Osteoblast (primary cell): ENCODE results near the gene CDH15. TPM values are rescaled to one million over a fixed set of nuclear protein-coding genes. Genes with fewer than 3 reads are reported as not detected.

Source experiments
- DNase-seq: peaks from one replicate; pipeline ENCODE4 v3.0.0; 2011; ENCODE audit warnings: low spot score, mixed read lengths; ENCODE audit not compliant: insufficient read length; ENCODE audit errors: missing footprints
- H2AFZ ChIP-seq: 2 replicates; pipeline ENCODE4 v1.6.0; 2011; ENCODE audit warnings: mild to moderate bottlenecking, low read length
- H3K27ac ChIP-seq: 2 replicates; pipeline ENCODE4 v1.5.1; 2011; ENCODE audit warnings: mild to moderate bottlenecking, low read depth, low read length, moderate library complexity
- H3K27me3 ChIP-seq: 2 replicates; pipeline ENCODE4 v1.6.0; 2012; ENCODE audit warnings: mild to moderate bottlenecking, control low read depth, inconsistent platforms, low read length, moderate library complexity; ENCODE audit not compliant: insufficient read depth
- H3K36me3 ChIP-seq: 2 replicates; pipeline ENCODE4 v1.5.1; 2011; ENCODE audit warnings: mild to moderate bottlenecking, low read length, control low read depth, moderate library complexity; ENCODE audit not compliant: insufficient read depth
- H3K4me1 ChIP-seq: 2 replicates; pipeline ENCODE4 v1.5.1; 2011; ENCODE audit warnings: mild to moderate bottlenecking, low read length, control low read depth, moderate library complexity; ENCODE audit not compliant: insufficient read depth
- H3K4me2 ChIP-seq: 2 replicates; pipeline ENCODE4 v1.6.0; 2011; ENCODE audit warnings: mild to moderate bottlenecking, low read length; ENCODE audit not compliant: insufficient read depth
- H3K4me3 ChIP-seq: fragments of 200-600 bp; sonication (generic); 3 replicates; pipeline ENCODE4 v1.5.1; 2012; ENCODE audit warnings: mild to moderate bottlenecking, low read length, inconsistent platforms; ENCODE audit not compliant: insufficient read depth
- H3K79me2 ChIP-seq: 2 replicates; pipeline ENCODE4 v1.6.0; 2012; ENCODE audit warnings: mild to moderate bottlenecking, low read length, control low read depth, inconsistent platforms; ENCODE audit not compliant: insufficient read depth
- H3K9me3 ChIP-seq: 2 replicates; pipeline ENCODE4 v1.5.1; 2011; ENCODE audit warnings: low read depth, low read length, control low read depth
- H4K20me1 ChIP-seq: 2 replicates; pipeline ENCODE4 v1.6.0; 2012; ENCODE audit warnings: mild to moderate bottlenecking, low read length, control low read depth; ENCODE audit not compliant: insufficient read depth
- total RNA-seq: library from RNA; depleted of rRNA; stranded (reverse); fragments of >200 nt; gene quantifications from 2 replicates; pipeline ENCODE4 v1.2.3, GENCODE V29; 2012
- TF ChIP-seq, protein P1 (sequence below): IDR thresholded peaks from 2 replicates; pipeline ENCODE4 v1.5.1; 2011; ENCODE audit warnings: mild to moderate bottlenecking, low read depth, low read length, moderate library complexity; ENCODE audit errors: extremely low read depth

CDH15 gene
- total RNA-seq, 1 donor, result 2.2 TPM

GRCh38 chr16:89221604-89222003, 50.1 kb downstream of the CDH15 start:
- H3K9me3 ChIP-seq, result peaks cover 5% of the 10 kb centered on the region

DNA sequence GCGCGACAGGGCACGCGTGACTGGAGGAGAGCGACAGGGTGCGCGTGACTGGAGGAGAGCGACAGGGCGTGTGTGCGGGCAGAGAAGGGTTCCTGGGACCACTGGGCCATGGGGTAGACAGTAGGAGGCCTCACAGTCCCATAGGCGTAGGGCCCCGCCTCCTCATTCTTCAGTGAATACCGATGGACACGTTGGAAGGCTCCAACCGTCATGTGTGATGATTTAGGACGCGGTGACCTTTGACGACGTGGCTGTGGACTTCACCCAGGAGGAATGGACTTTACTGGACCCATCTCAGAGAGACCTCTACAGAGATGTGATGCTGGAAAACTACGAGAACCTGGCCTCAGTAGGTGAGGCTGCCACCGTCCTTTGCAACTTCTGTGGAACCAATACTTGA, 51.4 kb downstream of the CDH15 start:
- Histone ChIP-seq H3K4me3 (no peak overlapping the region), H3K36me3 (peaks cover 70% of the 10 kb centered on the region), H3K27me3 (no peaks in the 10 kb centered on the region), H3K9me3 (peaks cover 18% of the 10 kb centered on the region), H3K27ac (no peak overlapping the region), H3K4me2 (no peak overlapping the region), H2AFZ (no peak overlapping the region), H3K4me1 (peaks cover 4% of the 10 kb centered on the region), H3K79me2 (peaks cover 37% of the 10 kb centered on the region), H4K20me1 (peaks cover 13% of the 10 kb centered on the region)
- TF ChIP-seq, protein P1, sequence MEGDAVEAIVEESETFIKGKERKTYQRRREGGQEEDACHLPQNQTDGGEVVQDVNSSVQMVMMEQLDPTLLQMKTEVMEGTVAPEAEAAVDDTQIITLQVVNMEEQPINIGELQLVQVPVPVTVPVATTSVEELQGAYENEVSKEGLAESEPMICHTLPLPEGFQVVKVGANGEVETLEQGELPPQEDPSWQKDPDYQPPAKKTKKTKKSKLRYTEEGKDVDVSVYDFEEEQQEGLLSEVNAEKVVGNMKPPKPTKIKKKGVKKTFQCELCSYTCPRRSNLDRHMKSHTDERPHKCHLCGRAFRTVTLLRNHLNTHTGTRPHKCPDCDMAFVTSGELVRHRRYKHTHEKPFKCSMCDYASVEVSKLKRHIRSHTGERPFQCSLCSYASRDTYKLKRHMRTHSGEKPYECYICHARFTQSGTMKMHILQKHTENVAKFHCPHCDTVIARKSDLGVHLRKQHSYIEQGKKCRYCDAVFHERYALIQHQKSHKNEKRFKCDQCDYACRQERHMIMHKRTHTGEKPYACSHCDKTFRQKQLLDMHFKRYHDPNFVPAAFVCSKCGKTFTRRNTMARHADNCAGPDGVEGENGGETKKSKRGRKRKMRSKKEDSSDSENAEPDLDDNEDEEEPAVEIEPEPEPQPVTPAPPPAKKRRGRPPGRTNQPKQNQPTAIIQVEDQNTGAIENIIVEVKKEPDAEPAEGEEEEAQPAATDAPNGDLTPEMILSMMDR, result no peak
- DNase-seq, result no peak

More at GRCh38 chr16:89221604-89222003, 50.1 kb downstream of the CDH15 start:
- Histone ChIP-seq H3K4me3 (no peak overlapping the region), H3K27me3 (no peaks in the 10 kb centered on the region), H3K79me2 (peaks cover 39% of the 10 kb centered on the region), H3K27ac (no peak overlapping the region), H2AFZ (no peak overlapping the region), H3K4me1 (peaks cover 10% of the 10 kb centered on the region), H3K36me3 (peaks cover 57% of the 10 kb centered on the region), H3K4me2 (no peak overlapping the region), H4K20me1 (peaks cover 13% of the 10 kb centered on the region)
- TF ChIP-seq, protein P1, result no peak
- DNase-seq, result no peak

DNA sequence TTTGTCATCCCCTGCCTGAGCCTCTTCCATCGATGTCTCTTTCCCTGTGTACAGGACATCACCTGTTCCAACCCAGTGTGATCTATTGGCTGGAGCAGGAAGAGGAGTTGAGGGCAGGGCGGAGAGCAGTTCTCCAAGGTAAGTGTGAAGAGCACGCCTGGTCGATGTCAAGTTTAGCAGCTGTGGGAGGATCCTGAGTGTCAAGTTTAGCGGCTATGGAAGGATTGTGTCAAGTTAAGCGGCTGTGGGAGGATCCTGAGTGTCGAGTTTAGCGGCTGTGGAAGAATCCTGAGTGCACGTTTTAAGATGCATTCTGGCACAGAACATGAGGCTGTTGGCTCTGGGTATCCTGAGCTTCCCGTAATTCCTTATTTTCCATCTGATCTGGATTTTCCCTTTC, 53.1 kb downstream of the CDH15 start:
- H3K4me1 ChIP-seq, result no peaks in the 10 kb centered on the region
- H3K4me2 ChIP-seq, result no peak overlapping the region
- no peak for DNase-seq
- TF ChIP-seq, protein P1, result no peak
- peaks cover 5% of the 10 kb centered on the region for H4K20me1 ChIP-seq
- H3K27ac ChIP-seq, result no peak overlapping the region
- H3K36me3 ChIP-seq, result peaks cover 83% of the 10 kb centered on the region
- peaks cover 34% of the 10 kb centered on the region for H3K9me3 ChIP-seq
- no peak overlapping the region for H2AFZ ChIP-seq
- no peaks in the 10 kb centered on the region for H3K27me3 ChIP-seq
- peaks cover 39% of the 10 kb centered on the region for H3K79me2 ChIP-seq
- H3K4me3 ChIP-seq, result no peak overlapping the region

- H3K4me3 ChIP-seq, result no peak overlapping the region
- H3K4me1 ChIP-seq, result no peaks in the 10 kb centered on the region
- TF ChIP-seq, protein P1, result no peak
- H3K79me2 ChIP-seq, result peaks cover 22% of the 10 kb centered on the region
- H3K4me2 ChIP-seq, result no peak overlapping the region
- H3K36me3 ChIP-seq, result peaks cover 87% of the 10 kb centered on the region
- no peak overlapping the region for H3K27ac ChIP-seq
- H4K20me1 ChIP-seq, result no peaks in the 10 kb centered on the region
- peaks cover 58% of the 10 kb centered on the region for H3K9me3 ChIP-seq
- no peak for DNase-seq
- H3K27me3 ChIP-seq, result no peaks in the 10 kb centered on the region
- H2AFZ ChIP-seq, result no peak overlapping the region
These were observed 58.7 kb downstream of the CDH15 start for GRCh38 chr16:89230255-89230654.
